Measurements from ENCODE around the gene RYR1.
"Not testable (repeated sequence)": the region's sequence is repeated elsewhere in the genome, so short reads cannot be mapped to it uniquely, and the experiment has no call there.

The RYR1 gene

GRCh38 chr19:38551450-38551813 lies 117.9 kb downstream of the RYR1 start:
- TF ChIP-seq, protein P1, sequence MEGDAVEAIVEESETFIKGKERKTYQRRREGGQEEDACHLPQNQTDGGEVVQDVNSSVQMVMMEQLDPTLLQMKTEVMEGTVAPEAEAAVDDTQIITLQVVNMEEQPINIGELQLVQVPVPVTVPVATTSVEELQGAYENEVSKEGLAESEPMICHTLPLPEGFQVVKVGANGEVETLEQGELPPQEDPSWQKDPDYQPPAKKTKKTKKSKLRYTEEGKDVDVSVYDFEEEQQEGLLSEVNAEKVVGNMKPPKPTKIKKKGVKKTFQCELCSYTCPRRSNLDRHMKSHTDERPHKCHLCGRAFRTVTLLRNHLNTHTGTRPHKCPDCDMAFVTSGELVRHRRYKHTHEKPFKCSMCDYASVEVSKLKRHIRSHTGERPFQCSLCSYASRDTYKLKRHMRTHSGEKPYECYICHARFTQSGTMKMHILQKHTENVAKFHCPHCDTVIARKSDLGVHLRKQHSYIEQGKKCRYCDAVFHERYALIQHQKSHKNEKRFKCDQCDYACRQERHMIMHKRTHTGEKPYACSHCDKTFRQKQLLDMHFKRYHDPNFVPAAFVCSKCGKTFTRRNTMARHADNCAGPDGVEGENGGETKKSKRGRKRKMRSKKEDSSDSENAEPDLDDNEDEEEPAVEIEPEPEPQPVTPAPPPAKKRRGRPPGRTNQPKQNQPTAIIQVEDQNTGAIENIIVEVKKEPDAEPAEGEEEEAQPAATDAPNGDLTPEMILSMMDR (IDR thresholded peaks at IDR 0.05; ENCODE audit: low read depth, low read length), result no peak
- no peaks in the 10 kb centered on the region for H3K9me3 ChIP-seq
- no peak overlapping the region for H3K4me3 ChIP-seq (ENCODE audit: low read depth, low read length)
- H3K27me3 ChIP-seq, result no peaks in the 10 kb centered on the region
- no peak for DNase-seq
- H3K36me3 ChIP-seq, result no peaks in the 10 kb centered on the region
- H3K4me1 ChIP-seq, result no peaks in the 10 kb centered on the region

GRCh38 chr19:38553239-38553638 lies 119.7 kb downstream of the RYR1 start:
- DNase-seq; H3K36me3 ChIP-seq; H3K27me3 ChIP-seq; H3K4me1 ChIP-seq; H3K4me3 ChIP-seq (ENCODE audit: low read depth, low read length); H3K9me3 ChIP-seq: not testable (repeated sequence)

- Histone ChIP-seq H3K9me3 (no peaks in the 10 kb centered on the region), H3K27me3 (no peaks in the 10 kb centered on the region), H3K36me3 (no peaks in the 10 kb centered on the region), H3K4me3 (ENCODE audit: low read depth, low read length) (no peak overlapping the region), H3K4me1 (no peaks in the 10 kb centered on the region)
- no peak for DNase-seq
- TF ChIP-seq, protein P1 (IDR thresholded peaks at IDR 0.05; ENCODE audit: low read depth, low read length), result no peak
Observed at GRCh38 chr19:38554676-38555141, 121.2 kb downstream of the RYR1 start.

GRCh38 chr19:38555200-38555599 lies 121.7 kb downstream of the RYR1 start:
- H3K4me1 ChIP-seq, result no peaks in the 10 kb centered on the region
- TF ChIP-seq, protein P1 (IDR thresholded peaks at IDR 0.05; ENCODE audit: low read depth, low read length), result no peak
- no peaks in the 10 kb centered on the region for H3K27me3 ChIP-seq
- no peaks in the 10 kb centered on the region for H3K36me3 ChIP-seq
- H3K9me3 ChIP-seq, result no peaks in the 10 kb centered on the region
- no peak for DNase-seq
- H3K4me3 ChIP-seq (ENCODE audit: low read depth, low read length), result no peak overlapping the region

DNA sequence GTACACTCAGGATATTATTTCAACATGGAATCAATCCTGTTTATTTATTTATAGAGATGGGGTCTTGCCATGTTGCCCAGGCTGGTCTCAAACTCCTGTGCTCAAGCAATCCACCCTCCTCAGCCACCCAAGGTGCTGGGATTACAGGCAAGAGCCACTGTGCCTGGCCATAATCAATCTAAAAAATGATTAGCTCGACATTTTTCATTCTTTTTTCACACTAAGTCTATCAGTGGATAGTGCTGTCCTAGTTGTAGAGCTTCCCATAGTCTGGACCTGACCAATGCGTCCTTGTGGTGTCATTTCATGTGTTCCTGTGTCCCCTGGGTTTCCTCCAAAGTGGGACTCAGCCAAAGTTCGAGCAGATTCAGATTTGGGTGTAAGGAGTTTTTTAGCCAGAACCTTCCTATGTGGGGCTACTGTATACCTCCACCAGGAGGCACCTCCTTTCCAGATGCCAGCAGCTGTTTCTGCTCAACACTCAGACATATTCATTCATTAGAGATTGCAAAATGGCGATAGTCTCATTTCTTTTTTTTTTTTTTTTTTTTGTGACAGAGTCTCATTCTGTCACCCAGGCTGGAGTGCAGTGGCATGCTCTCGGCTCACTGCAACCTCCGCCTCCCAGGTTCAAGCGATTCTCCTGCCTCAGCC lies 123.2 kb downstream of the RYR1 start:
- Histone ChIP-seq H3K4me3 (ENCODE audit: low read depth, low read length) (no peak overlapping the region), H3K36me3 (no peaks in the 10 kb centered on the region), H3K4me1 (no peaks in the 10 kb centered on the region), H3K27me3 (no peaks in the 10 kb centered on the region), H3K9me3 (no peaks in the 10 kb centered on the region)
- no peak for DNase-seq
- TF ChIP-seq, protein P1 (IDR thresholded peaks at IDR 0.05; ENCODE audit: low read depth, low read length), result peak; percentile 26; the same call in 1 of the 2 replicates

GRCh38 chr19:38557205-38557799 lies 123.8 kb downstream of the RYR1 start:
- TF ChIP-seq, protein P1 (IDR thresholded peaks at IDR 0.05; ENCODE audit: low read depth, low read length), result no peak
- Histone ChIP-seq H3K9me3 (no peaks in the 10 kb centered on the region), H3K4me3 (ENCODE audit: low read depth, low read length) (no peak overlapping the region), H3K27me3 (no peaks in the 10 kb centered on the region), H3K4me1 (no peaks in the 10 kb centered on the region), H3K36me3 (no peaks in the 10 kb centered on the region)
- no peak for DNase-seq

GRCh38 chr19:38558933-38559332 lies 125.4 kb downstream of the RYR1 start:
- not testable (repeated sequence) for DNase-seq; H3K4me1 ChIP-seq; H3K4me3 ChIP-seq (ENCODE audit: low read depth, low read length); H3K36me3 ChIP-seq; H3K9me3 ChIP-seq; H3K27me3 ChIP-seq
